Nephron (organoid): ENCODE measurements around the gene PTGIS.

Source experiments
- H3K27ac Mint-ChIP-seq, 3 experiments: 2 replicates each; pipeline ENCODE4 v1.8.0; 2020; ENCODE audit warnings: mixed read lengths in 3 of 3, mild to moderate bottlenecking in 2 of 3, moderate library complexity in 1 of 3
- H3K27me3 Mint-ChIP-seq: 2 replicates; pipeline ENCODE4 v1.8.0; 2021; ENCODE audit warnings: low read depth, mild to moderate bottlenecking, moderate library complexity, mixed read lengths
- H3K36me3 Mint-ChIP-seq: 2 replicates; pipeline ENCODE4 v1.8.0; 2020; ENCODE audit warnings: low read depth, mixed read lengths
- H3K4me1 Mint-ChIP-seq: 2 replicates; pipeline ENCODE4 v1.8.0; 2020; ENCODE audit warnings: mixed read lengths
- H3K4me3 Mint-ChIP-seq, 3 experiments: 2 replicates each; pipeline ENCODE4 v1.8.0; 2020; ENCODE audit warnings: mild to moderate bottlenecking in 3 of 3, mixed read lengths in 3 of 3, moderate library complexity in 2 of 3
- H3K9me3 Mint-ChIP-seq: 2 replicates; pipeline ENCODE4 v1.8.0; 2020; ENCODE audit warnings: mixed read lengths
- CTCF ChIP-seq, 3 experiments: fragments of 200-600 bp; sonication (generic); IDR thresholded peaks; one replicate each; pipeline ENCODE4 v1.5.0; 2021; ENCODE audit warnings: antibody characterized with exemption in 3 of 3; ENCODE audit not compliant: unreplicated experiment in 3 of 3

The PTGIS gene

DNA sequence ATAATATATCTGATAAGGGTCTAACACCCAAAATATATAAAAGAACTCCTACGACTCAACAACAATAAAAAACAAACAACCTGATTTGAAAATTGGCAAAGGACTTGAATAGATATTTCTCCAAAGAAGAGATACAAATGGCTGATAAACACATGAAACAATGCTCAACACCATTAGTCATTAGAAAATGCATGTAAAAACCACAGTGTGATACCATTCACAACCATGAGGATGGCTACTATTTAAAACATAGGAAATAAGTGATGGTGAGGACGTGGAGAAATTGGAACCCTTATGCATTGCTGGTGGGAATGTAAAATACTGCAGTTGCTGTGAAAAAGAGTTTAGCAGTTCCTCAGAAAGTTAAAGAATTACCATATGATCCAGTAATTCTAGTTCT lies 41.4 kb downstream of the PTGIS start:
- no peaks in the 10 kb centered on the region for H3K4me1 Mint-ChIP-seq
- peaks cover 67% of the 10 kb centered on the region for H3K36me3 Mint-ChIP-seq
- no peak overlapping the region for H3K4me3 Mint-ChIP-seq
- no peak overlapping the region for H3K27ac Mint-ChIP-seq
- no peak for TF ChIP-seq CTCF (IDR thresholded peaks at IDR 0.05; ENCODE audit: unreplicated experiment in 3 of 3)
- no peaks in the 10 kb centered on the region for H3K9me3 Mint-ChIP-seq
- no peaks in the 10 kb centered on the region for H3K27me3 Mint-ChIP-seq

DNA sequence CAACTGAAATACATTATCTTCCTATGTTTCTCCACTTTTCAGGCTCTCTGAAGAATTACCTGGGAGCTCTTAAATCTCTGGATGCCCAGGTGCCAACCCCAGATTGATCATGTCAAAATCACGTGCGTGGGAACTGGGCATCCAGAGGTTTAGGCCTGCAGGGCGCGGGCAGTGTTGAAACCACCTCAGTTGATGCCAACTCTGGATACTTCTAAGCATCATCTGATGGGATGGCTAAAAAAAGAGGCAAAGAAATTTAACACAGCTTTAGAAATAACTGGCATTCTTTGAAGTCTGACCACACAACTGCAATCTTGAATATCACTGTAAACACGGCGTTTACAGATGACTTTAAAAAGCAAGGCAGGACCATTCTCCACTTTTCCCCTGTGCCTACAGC lies 41.9 kb downstream of the PTGIS start:
- H3K27me3 Mint-ChIP-seq = no peaks in the 10 kb centered on the region
- H3K4me1 Mint-ChIP-seq = no peaks in the 10 kb centered on the region
- H3K27ac Mint-ChIP-seq = no peak overlapping the region
- H3K4me3 Mint-ChIP-seq = no peak overlapping the region
- TF ChIP-seq CTCF (IDR thresholded peaks at IDR 0.05; ENCODE audit: unreplicated experiment in 3 of 3) = no peak
- peaks cover 65% of the 10 kb centered on the region for H3K36me3 Mint-ChIP-seq
- no peaks in the 10 kb centered on the region for H3K9me3 Mint-ChIP-seq

- H3K4me1 Mint-ChIP-seq = no peaks in the 10 kb centered on the region
- no peak overlapping the region for H3K27ac Mint-ChIP-seq
- TF ChIP-seq CTCF (IDR thresholded peaks at IDR 0.05; ENCODE audit: unreplicated experiment in 3 of 3) = no peak
- H3K27me3 Mint-ChIP-seq = no peaks in the 10 kb centered on the region
- no peaks in the 10 kb centered on the region for H3K9me3 Mint-ChIP-seq
- no peak overlapping the region for H3K4me3 Mint-ChIP-seq
- H3K36me3 Mint-ChIP-seq = peaks cover 56% of the 10 kb centered on the region
These were observed 44.1 kb downstream of the PTGIS start for GRCh38 chr20:49523767-49524360.

DNA sequence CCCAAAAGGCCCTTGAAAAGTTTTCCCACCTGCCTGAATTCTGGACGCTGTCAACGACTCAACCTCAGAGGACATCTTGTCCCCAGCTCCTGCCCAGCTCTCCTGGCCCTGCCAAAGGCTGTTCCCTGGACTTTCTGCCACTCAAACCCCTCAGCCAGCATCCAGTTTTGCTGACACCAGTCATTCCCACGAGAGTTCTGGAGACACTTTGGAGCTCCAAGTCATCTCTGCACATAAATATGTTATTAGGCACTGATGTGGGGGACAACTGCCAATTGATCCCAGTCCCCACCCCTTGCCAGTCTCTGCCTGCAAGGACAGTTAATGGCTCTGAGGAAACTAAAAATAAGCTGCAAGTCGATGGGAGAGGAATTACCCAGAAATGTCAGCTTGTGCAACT lies 46.6 kb downstream of the PTGIS start:
- Mint-ChIP-seq H3K4me3 (no peak overlapping the region), H3K27me3 (no peaks in the 10 kb centered on the region), H3K9me3 (no peaks in the 10 kb centered on the region), H3K27ac (no peak overlapping the region), H3K36me3 (peaks cover 62% of the 10 kb centered on the region), H3K4me1 (no peaks in the 10 kb centered on the region)
- TF ChIP-seq CTCF (IDR thresholded peaks at IDR 0.05; ENCODE audit: unreplicated experiment in 3 of 3) = no peak

DNA sequence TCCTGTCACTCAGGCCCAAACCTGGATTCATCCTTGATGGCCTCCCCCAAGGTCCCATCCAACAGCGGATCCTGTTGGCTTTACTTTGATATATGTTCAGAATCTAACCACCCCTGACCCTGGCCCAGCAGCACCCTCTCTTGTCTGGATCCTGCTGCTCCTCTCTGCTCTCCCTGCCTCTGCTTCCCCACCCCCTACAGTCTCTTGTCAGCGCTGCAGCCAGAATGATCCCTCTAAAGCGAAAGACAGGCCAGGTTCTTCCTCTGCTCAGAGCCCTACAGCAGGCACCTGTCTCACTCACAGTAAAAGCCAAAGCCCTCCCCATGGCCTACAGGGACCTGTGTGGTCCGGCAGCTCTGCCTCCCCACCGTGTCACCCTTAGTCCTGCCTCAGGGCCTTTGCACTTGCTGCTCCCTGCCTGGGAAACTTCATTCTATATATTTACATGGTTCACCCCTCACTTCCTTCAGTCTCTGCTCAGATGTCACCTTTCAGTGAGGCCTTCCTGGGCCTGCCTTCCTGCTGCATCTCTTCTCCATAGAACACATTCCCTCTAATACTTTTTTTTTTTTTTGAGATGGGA lies 48.1 kb downstream of the PTGIS start:
- TF ChIP-seq CTCF (IDR thresholded peaks at IDR 0.05; ENCODE audit: unreplicated experiment in 3 of 3) = no peak

GRCh38 chr20:49519212-49519712 lies 48.7 kb downstream of the PTGIS start:
- H3K27me3 Mint-ChIP-seq = no peaks in the 10 kb centered on the region
- peaks cover 42% of the 10 kb centered on the region for H3K36me3 Mint-ChIP-seq
- H3K4me1 Mint-ChIP-seq = no peaks in the 10 kb centered on the region
- no peak for TF ChIP-seq CTCF (IDR thresholded peaks at IDR 0.05; ENCODE audit: unreplicated experiment in 3 of 3)
- no peak overlapping the region for H3K27ac Mint-ChIP-seq
- H3K9me3 Mint-ChIP-seq = no peaks in the 10 kb centered on the region
- no peak overlapping the region for H3K4me3 Mint-ChIP-seq

More for the DNA sequence above, 48.1 kb downstream of the PTGIS start:
- Mint-ChIP-seq H3K36me3 (peaks cover 48% of the 10 kb centered on the region), H3K27me3 (no peaks in the 10 kb centered on the region), H3K27ac (no peak overlapping the region), H3K4me1 (no peaks in the 10 kb centered on the region), H3K9me3 (no peaks in the 10 kb centered on the region), H3K4me3 (no peak overlapping the region)
